Adrenal gland (tissue), 12 donors: ENCODE data around the gene LHPP. TPM values are rescaled to one million over a fixed set of nuclear protein-coding genes. Genes with fewer than 3 reads are reported as not detected.

Source experiments
- DNase-seq, 7 donors: peaks; one replicate each; pipeline ENCODE4 v3.0.0-alpha.2; 2019 to 2020
- H3K27ac ChIP-seq, 5 donors: fragments of 200-600 bp; sonication (generic) in 4 of 5; 1 replicate in 3 of 5; 2 replicates in 2 of 5; pipeline versions ENCODE4 v1.5.1 to v1.8.0; 2016 to 2020; ENCODE audit warnings: mild to moderate bottlenecking in 1 of 5
- H3K27me3 ChIP-seq: fragments of 200-600 bp; 2 replicates; pipeline ENCODE4 v1.8.0; 2021
- H3K36me3 ChIP-seq, 2 donors: fragments of 200-600 bp; replicated peaks in 1 of 2; 1 replicate in 1 of 2; 2 replicates in 1 of 2; pipeline versions ENCODE4 v1.5.1 to v1.8.0; 2018 to 2022
- H3K4me1 ChIP-seq, 2 donors: fragments of 200-600 bp; replicated peaks in 1 of 2; 1 replicate in 1 of 2; 2 replicates in 1 of 2; pipeline versions ENCODE4 v1.5.1 to v1.8.0; 2018 to 2021
- H3K4me3 ChIP-seq, 4 donors: fragments of 200-600 bp; sonication (generic) in 3 of 4; one replicate each; pipeline ENCODE4 v1.5.1; 2016 to 2018
- H3K9me3 ChIP-seq, 3 donors: fragments of 200-600 bp; sonication (generic) in 1 of 3; replicated peaks in 1 of 3; 1 replicate in 2 of 3; 2 replicates in 1 of 3; pipeline versions ENCODE4 v1.5.1 to v1.8.0; 2016 to 2021
- CTCF ChIP-seq, 6 experiments: fragments of 450-650 bp in 4 of 6; fragments of 200-600 bp in 2 of 6; sonication (generic) in 1 of 6; IDR thresholded peaks; 1 replicate in 5 of 6; 2 replicates in 1 of 6; pipeline versions ENCODE4 v1.5.1 to v1.8.0; 2016 to 2021; ENCODE audit warnings: antibody characterized with exemption in 6 of 6, mild to moderate bottlenecking in 2 of 6, moderate library complexity in 1 of 6
- POLR2A ChIP-seq, 2 donors: fragments of 450-650 bp; IDR thresholded peaks; one replicate each; pipeline ENCODE4 v1.6.1; 2017; ENCODE audit warnings: antibody characterized with exemption in 2 of 2, mild to moderate bottlenecking in 2 of 2, moderate library complexity in 1 of 2
- WGBS, 4 donors: extraction: QIAGEN DNeasy Blood & Tissue Kit in 2 of 4; methylation state at CpG; one replicate each; pipeline versions ENCODE4 v1.1.5 to v1.1.7; 2013 to 2017; 5-methylcytosine and 5-hydroxymethylcytosine counted together
- intact Hi-C, 2 donors: fragments of 100-400 bp; cut with DNase I; formaldehyde crosslinking; loops; one replicate each; pipeline versions ENCODE4 v1.14.1 to v1.15.0; 2022 to 2023
- polyA plus RNA-seq, 3 donors: library from polyadenylated mRNA; stranded (reverse); fragments of 200-250 nt in 2 of 3; fragments of 350-450 nt in 1 of 3; fragmentation: Illumina TruSeq in 1 of 3; extraction: RNeasy Lipid Tissue Mini Kit (QIAGEN cat#74804) in 1 of 3; gene quantifications; one replicate each; pipeline ENCODE4 v1.2.3, GENCODE V29; 2013 to 2014
- total RNA-seq, 9 donors: library from RNA; depleted of rRNA in 4 of 9; stranded (reverse); fragments of >200 nt in 4 of 9; fragments of 120-200 nt in 1 of 9; fragmentation: NEBNext Ultra II Directional in 1 of 9; extraction: Animal tissue kit (Norgen Biotek cat#: 25700) in 1 of 9; gene quantifications; one replicate each; pipeline versions ENCODE4 v1.1.0 to v1.2.4, GENCODE V29; 2013 to 2023
- donor health status: healthy with polysubstance abuse.
- donor health status: Bipolar disorder and iron deficiency.
- donor health status: DM: yes; HTN: yes; CAD: no.
- donor health status: DM: no; HTN: no; CAD: no.
- donor health status: DM: no; HTN: no; CAD: no.
- donor health status: DM: yes; HTN: yes; CAD: no.

Gene LHPP
- total and polyA plus RNA-seq, 12 donors = 10.5 to 70.1 (median 43.4) TPM

GRCh38 chr10:124642088-124642710 lies 180.6 kb downstream of the LHPP start:
- Histone ChIP-seq H3K4me3 (no peak overlapping the region), H3K27me3 (no peaks in the 10 kb centered on the region), H3K9me3 (no peaks in the 10 kb centered on the region), H3K4me1 (peaks cover 35 to 62% of the 10 kb centered on the region in 2 donors), H3K27ac (peak overlapping the region in 4 of 5 donors; percentile 52 to 80 (median 66)), H3K36me3 (no peaks in the 10 kb centered on the region)
- intact Hi-C loops = loop anchor here in 1 of 2 donors (10.0 kb wide), 1 partner anchor 93 kb away; no protein-coding TSS in a partner anchor
- TF ChIP-seq CTCF (IDR thresholded peaks at IDR 0.05) = no peak
- no peak for TF ChIP-seq POLR2A (IDR thresholded peaks at IDR 0.05)
- no peak for DNase-seq
- WGBS, 4 donors = 92 to 98% (median 92%) methylated on average over 7 to 20 of the region's 20 CpGs

- H3K27me3 ChIP-seq = no peaks in the 10 kb centered on the region
- H3K27ac ChIP-seq = no peak overlapping the region
- peaks cover 44 to 73% of the 10 kb centered on the region in 2 donors for H3K4me1 ChIP-seq
Measured at GRCh38 chr10:124643330-124644009, 181.8 kb downstream of the LHPP start.

GRCh38 chr10:124644236-124644635 lies 182.6 kb downstream of the LHPP start:
- no peaks in the 10 kb centered on the region for H3K27me3 ChIP-seq
- no peak for DNase-seq
- intact Hi-C loops = loop anchor here in 1 of 2 donors (10.0 kb wide), 1 partner anchor 91 kb away; no protein-coding TSS in a partner anchor
- H3K4me1 ChIP-seq = peaks cover 51 to 75% of the 10 kb centered on the region in 2 donors
- TF ChIP-seq POLR2A (IDR thresholded peaks at IDR 0.05) = no peak
- TF ChIP-seq CTCF (IDR thresholded peaks at IDR 0.05) = no peak
- no peaks in the 10 kb centered on the region for H3K9me3 ChIP-seq
- peak overlapping the region in 1 of 5 donors; percentile 93 for H3K27ac ChIP-seq
- H3K4me3 ChIP-seq = no peak overlapping the region
- 89 to 94% (median 90%) methylated on average over 2 to 4 of the region's 4 CpGs for WGBS, 4 donors
- no peaks in the 10 kb centered on the region for H3K36me3 ChIP-seq

More at GRCh38 chr10:124643330-124644009, 181.8 kb downstream of the LHPP start:
- DNase-seq = no peak
- Histone ChIP-seq H3K9me3 (no peaks in the 10 kb centered on the region), H3K4me3 (no peak overlapping the region), H3K36me3 (no peaks in the 10 kb centered on the region)
- TF ChIP-seq POLR2A (IDR thresholded peaks at IDR 0.05) (no peak), CTCF (IDR thresholded peaks at IDR 0.05) (no peak)
- WGBS, 4 donors = 92 to 95% (median 94%) methylated on average over 13 to 30 of the region's 30 CpGs
- intact Hi-C loops = loop anchor here in 1 of 2 donors (10.0 kb wide), 1 partner anchor 91 kb away; no protein-coding TSS in a partner anchor

GRCh38 chr10:124644771-124645415 lies 183.3 kb downstream of the LHPP start:
- H3K27ac ChIP-seq = peak overlapping the region in 3 of 5 donors; percentile 87 to 93 (median 87)
- H3K9me3 ChIP-seq = no peaks in the 10 kb centered on the region
- WGBS, 4 donors = 91 to 98% (median 95%) methylated on average over 5 to 10 of the region's 10 CpGs
- no peaks in the 10 kb centered on the region for H3K27me3 ChIP-seq
- intact Hi-C loops = loop anchor here in 1 of 2 donors (10.0 kb wide), 1 partner anchor 90 kb away; no protein-coding TSS in a partner anchor
- DNase-seq = no peak
- peaks cover 57 to 80% of the 10 kb centered on the region in 2 donors for H3K4me1 ChIP-seq
- TF ChIP-seq CTCF (IDR thresholded peaks at IDR 0.05) = no peak
- TF ChIP-seq POLR2A (IDR thresholded peaks at IDR 0.05) = no peak
- no peaks in the 10 kb centered on the region for H3K36me3 ChIP-seq
- no peak overlapping the region for H3K4me3 ChIP-seq
